Panc1 (cell line): ENCODE measurements around the gene CPLANE2. TPM values are rescaled to one million over a fixed set of nuclear protein-coding genes. Genes with fewer than 3 reads are reported as not detected.

Experiments
- ATAC-seq: fragments of 200-7000 bp; cut with Tn5 transposase; 2 replicates; pipeline ENCODE4 v1.9.1; 2020; ENCODE audit warnings: mild to moderate bottlenecking, moderate library complexity
- BruUV-seq: library from RNA; stranded (reverse); fragments of 400-500 nt; replicated peaks from 2 replicates; lab custom pipeline; 2021; lab: Mats Ljungman, UMichigan
- CTCF ChIA-PET: fragments of 300-600 bp; sonication (Branson Sonifier 250); formaldehyde crosslinking; loops from one replicate; lab custom pipeline; 2022; ENCODE audit warnings: antibody characterized with exemption; lab: Charles Lee
- POLR2A ChIA-PET: fragments of 300-600 bp; sonication (Branson Sonifier 250); formaldehyde crosslinking; loops from one replicate; lab custom pipeline; 2022; ENCODE audit warnings: antibody characterized with exemption; lab: Charles Lee
- DNase-seq: peaks from one replicate; pipeline ENCODE4 v3.0.0-alpha.2; 2010; ENCODE audit warnings: low read depth, low spot score
- H3K27ac ChIP-seq: 2 replicates; pipeline ENCODE4 v1.5.1; 2011; ENCODE audit warnings: mild to moderate bottlenecking, low read length, inconsistent platforms
- H3K27me3 ChIP-seq: fragments of 200-500 bp; sonication (Bioruptor generic); 2 replicates; pipeline ENCODE4 v1.6.0; 2014; ENCODE audit warnings: low read length, inconsistent platforms; ENCODE audit not compliant: control insufficient read depth, insufficient read depth
- H3K36me3 ChIP-seq: fragments of 200-500 bp; sonication (Bioruptor generic); 2 replicates; pipeline ENCODE4 v1.5.1; 2014; ENCODE audit warnings: inconsistent platforms, mild to moderate bottlenecking, low read length, moderate library complexity; ENCODE audit not compliant: control insufficient read depth, insufficient read depth
- H3K4me1 ChIP-seq: 2 replicates; pipeline ENCODE4 v1.5.1; 2011; ENCODE audit warnings: inconsistent platforms, mild to moderate bottlenecking, low read length, moderate library complexity; ENCODE audit not compliant: control insufficient read depth, insufficient read depth
- H3K4me3 ChIP-seq, 2 experiments: 2 replicates each; pipeline ENCODE4 v1.5.1; 2011 to 2012; ENCODE audit warnings: low read depth in 2 of 2, low read length in 2 of 2, mild to moderate bottlenecking in 2 of 2, inconsistent platforms in 1 of 2, moderate library complexity in 1 of 2
- H3K9me3 ChIP-seq: fragments of 200-500 bp; sonication (Bioruptor generic); 2 replicates; pipeline ENCODE4 v1.5.1; 2014; ENCODE audit warnings: low read depth, mild to moderate bottlenecking, inconsistent platforms, low read length, moderate library complexity; ENCODE audit not compliant: control insufficient read depth, insufficient read depth
- CTCF ChIP-seq: fragments of 450-650 bp; IDR thresholded peaks from 2 replicates; pipeline ENCODE4 v1.5.1; 2017; ENCODE audit warnings: mild to moderate bottlenecking
- POLR2AphosphoS5 ChIP-seq: IDR thresholded peaks from 2 replicates; pipeline ENCODE4 v1.6.1; 2012; ENCODE audit warnings: mild to moderate bottlenecking, low read depth, low read length, moderate library complexity
- REST ChIP-seq, 2 experiments: IDR thresholded peaks; 2 replicates each; pipeline ENCODE4 v1.6.1; 2011 to 2012; ENCODE audit warnings: low read depth in 2 of 2, control low read depth in 1 of 2, low read length in 1 of 2, mild to moderate bottlenecking in 1 of 2, moderate library complexity in 1 of 2; ENCODE audit not compliant: insufficient read depth in 1 of 2
- SIN3A ChIP-seq: IDR thresholded peaks from 2 replicates; pipeline ENCODE4 v1.6.1; 2012; ENCODE audit warnings: low read depth, mild to moderate bottlenecking, low read length, moderate library complexity, borderline replicate concordance; ENCODE audit not compliant: insufficient read depth
- TCF7L2 ChIP-seq: IDR thresholded peaks from 2 replicates; pipeline ENCODE4 v1.6.1; 2011; ENCODE audit warnings: mild to moderate bottlenecking, low read depth, low read length, inconsistent platforms
- in situ Hi-C: cut with HindIII; loops from 2 replicates; pipeline ENCODE4 v1.10.0; 2016; ENCODE audit warnings: low sequenced_read_pairs, low pct_unique_long_range_greater_than_20kb
- intact Hi-C: fragments of 100-400 bp; cut with micrococcal nuclease; formaldehyde crosslinking; loops from one replicate; pipeline ENCODE4 v1.10.0; 2022; ENCODE audit not compliant: unreplicated experiment
- total RNA-seq: library from RNA; stranded (reverse); gene quantifications from one replicate; pipeline ENCODE4 v1.2.1, GENCODE V29; 2021; ENCODE audit not compliant: unreplicated experiment

Gene CPLANE2
- total RNA-seq, 1 experiment from 2014 or later, result 17.8 TPM

GRCh38 chr1:16248007-16248436, 11.0 kb upstream of the CPLANE2 start:
- BruUV-seq, result no TSS peak
- ATAC-seq (no peak), DNase-seq (no peak)
- in situ Hi-C loops, result no loop called here
- H3K4me1 ChIP-seq, result peaks cover 6% of the 10 kb centered on the region
- H3K4me3 ChIP-seq, result no peak overlapping the region
- intact Hi-C loops, result no loop called here
- peaks cover 11% of the 10 kb centered on the region for H3K36me3 ChIP-seq
- ChIA-PET CTCF (interaction anchor here (0.6 kb wide), 1 partner anchor 60 kb away, joined by 3 read pairs; no protein-coding TSS in a partner anchor), POLR2A (interaction anchor here (0.5 kb wide), 1 partner anchor 205 kb away, joined by 6 read pairs; no protein-coding TSS in a partner anchor)
- TF ChIP-seq SIN3A (no peak), POLR2AphosphoS5 (no peak), CTCF (no peak), TCF7L2 (no peak), REST (IDR thresholded peaks at IDR 0.05; ENCODE audit: insufficient read depth in 1 of 2, low read depth in 2 of 2, low read length in 1 of 2) (no peak)
- H3K9me3 ChIP-seq, result no peaks in the 10 kb centered on the region
- H3K27me3 ChIP-seq, result no peaks in the 10 kb centered on the region
- peak overlapping the region; percentile 74; the same call in 1 of the 2 replicates for H3K27ac ChIP-seq

GRCh38 chr1:16247441-16247840, 10.5 kb upstream of the CPLANE2 start:
- Histone ChIP-seq H3K9me3 (no peaks in the 10 kb centered on the region), H3K27me3 (no peaks in the 10 kb centered on the region), H3K36me3 (peaks cover 10% of the 10 kb centered on the region), H3K4me1 (peaks cover 6% of the 10 kb centered on the region), H3K4me3 (no peak overlapping the region), H3K27ac (peak overlapping the region; percentile 74; the same call in 1 of the 2 replicates)
- ChIA-PET CTCF (interaction anchor here (0.6 kb wide), 1 partner anchor 61 kb away, joined by 3 read pairs; no protein-coding TSS in a partner anchor), POLR2A (interaction anchor here (0.5 kb wide), 1 partner anchor 206 kb away, joined by 6 read pairs; no protein-coding TSS in a partner anchor)
- DNase-seq, result no peak
- in situ Hi-C loops (no loop called here), intact Hi-C loops (no loop called here)
- TF ChIP-seq REST (IDR thresholded peaks at IDR 0.05; ENCODE audit: insufficient read depth in 1 of 2, low read depth in 2 of 2, low read length in 1 of 2) (no peak), CTCF (no peak), POLR2AphosphoS5 (no peak), TCF7L2 (no peak), SIN3A (no peak)
- BruUV-seq, result no TSS peak
- no peak for ATAC-seq
